Activated CD8-positive, alpha-beta T cell treated with anti-CD3 and anti-CD28 coated beads for 36 hours (primary cell): Measurements from ENCODE around the gene CKM. TPM values are rescaled to one million over a fixed set of nuclear protein-coding genes. Genes with fewer than 3 reads are reported as not detected.

Source experiments
- ATAC-seq: fragments of 200-7000 bp; cut with Tn5 transposase; one replicate; pipeline ENCODE4 v1.10.0; 2021; ENCODE audit warnings: mild to moderate bottlenecking, moderate library complexity
- CTCF ChIA-PET: fragments of 350-600 bp; sonication (Branson Sonifier 250); formaldehyde crosslinking; loops from one replicate; lab custom pipeline; 2021; ENCODE audit warnings: antibody characterized with exemption; lab: Charles Lee
- POLR2A ChIA-PET: fragments of 350-600 bp; sonication (Branson Sonifier 250); formaldehyde crosslinking; loops from one replicate; lab custom pipeline; 2021; ENCODE audit warnings: antibody characterized with exemption; lab: Charles Lee
- DNase-seq: peaks from one replicate; pipeline ENCODE4 v3.0.0-alpha.2; 2020
- H3K27ac Mint-ChIP-seq: one replicate; pipeline ENCODE4 v1.8.0; 2021; ENCODE audit warnings: mild to moderate bottlenecking, mixed read lengths
- H3K27me3 Mint-ChIP-seq: one replicate; pipeline ENCODE4 v1.8.0; 2021; ENCODE audit warnings: mixed read lengths
- H3K36me3 Mint-ChIP-seq: one replicate; pipeline ENCODE4 v1.8.0; 2021; ENCODE audit warnings: low read depth, mixed read lengths
- H3K4me1 Mint-ChIP-seq: one replicate; pipeline ENCODE4 v1.8.0; 2021; ENCODE audit warnings: low read depth, mixed read lengths
- H3K4me3 Mint-ChIP-seq: one replicate; pipeline ENCODE4 v1.8.0; 2021; ENCODE audit warnings: mild to moderate bottlenecking, moderate library complexity, mixed read lengths
- H3K9me3 Mint-ChIP-seq: one replicate; pipeline ENCODE4 v1.8.0; 2021; ENCODE audit warnings: mixed read lengths
- intact Hi-C: fragments of 100-400 bp; cut with micrococcal nuclease; formaldehyde crosslinking; loops from one replicate; pipeline ENCODE4 v1.10.0; 2022
- total RNA-seq, 2 experiments: library from RNA; stranded (reverse); gene quantifications; one replicate each; pipeline ENCODE4 v1.2.3, GENCODE V29; 2021
- TF ChIP-seq, protein P1 (sequence below): fragments of 200-600 bp; IDR thresholded peaks from one replicate; pipeline ENCODE4 v1.8.0; 2022; ENCODE audit warnings: antibody characterized with exemption, mild to moderate bottlenecking

Gene CKM
- total RNA-seq, 2 experiments from 2014 or later: not detected

DNA sequence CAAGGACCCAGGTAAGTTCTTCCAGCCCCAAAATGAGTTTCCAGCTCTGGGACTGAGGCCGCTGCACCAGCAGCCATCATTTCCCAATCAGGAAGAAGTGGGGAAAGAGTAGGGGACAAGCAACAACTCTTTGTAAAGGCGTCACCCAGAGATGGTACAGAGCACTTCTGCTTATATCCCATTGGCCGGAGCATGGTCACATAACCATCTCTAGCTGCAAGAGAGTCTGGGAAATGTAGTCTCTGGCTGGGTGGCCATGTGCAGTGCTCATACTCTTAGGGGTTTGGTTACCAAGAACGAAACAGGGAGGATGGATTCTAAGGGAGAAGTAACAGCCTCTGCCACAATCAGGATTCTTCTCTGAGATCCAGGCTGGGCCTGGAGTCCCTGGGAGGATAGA lies 26.3 kb downstream of the CKM start:
- ChIA-PET CTCF (interaction anchor here (1.6 kb wide), 1 partner anchor 43 kb away, joined by 5 read pairs; no protein-coding TSS in a partner anchor), POLR2A (no interaction called here)
- Mint-ChIP-seq H3K27ac (no peak overlapping the region), H3K36me3 (peaks cover 18% of the 10 kb centered on the region), H3K9me3 (no peaks in the 10 kb centered on the region), H3K4me1 (peaks cover 10% of the 10 kb centered on the region), H3K27me3 (no peaks in the 10 kb centered on the region), H3K4me3 (no peak overlapping the region)
- ATAC-seq: no peak
- peak; percentile 7 for DNase-seq
- intact Hi-C loops: no loop called here
- TF ChIP-seq, protein P1, sequence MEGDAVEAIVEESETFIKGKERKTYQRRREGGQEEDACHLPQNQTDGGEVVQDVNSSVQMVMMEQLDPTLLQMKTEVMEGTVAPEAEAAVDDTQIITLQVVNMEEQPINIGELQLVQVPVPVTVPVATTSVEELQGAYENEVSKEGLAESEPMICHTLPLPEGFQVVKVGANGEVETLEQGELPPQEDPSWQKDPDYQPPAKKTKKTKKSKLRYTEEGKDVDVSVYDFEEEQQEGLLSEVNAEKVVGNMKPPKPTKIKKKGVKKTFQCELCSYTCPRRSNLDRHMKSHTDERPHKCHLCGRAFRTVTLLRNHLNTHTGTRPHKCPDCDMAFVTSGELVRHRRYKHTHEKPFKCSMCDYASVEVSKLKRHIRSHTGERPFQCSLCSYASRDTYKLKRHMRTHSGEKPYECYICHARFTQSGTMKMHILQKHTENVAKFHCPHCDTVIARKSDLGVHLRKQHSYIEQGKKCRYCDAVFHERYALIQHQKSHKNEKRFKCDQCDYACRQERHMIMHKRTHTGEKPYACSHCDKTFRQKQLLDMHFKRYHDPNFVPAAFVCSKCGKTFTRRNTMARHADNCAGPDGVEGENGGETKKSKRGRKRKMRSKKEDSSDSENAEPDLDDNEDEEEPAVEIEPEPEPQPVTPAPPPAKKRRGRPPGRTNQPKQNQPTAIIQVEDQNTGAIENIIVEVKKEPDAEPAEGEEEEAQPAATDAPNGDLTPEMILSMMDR: no peak

DNA sequence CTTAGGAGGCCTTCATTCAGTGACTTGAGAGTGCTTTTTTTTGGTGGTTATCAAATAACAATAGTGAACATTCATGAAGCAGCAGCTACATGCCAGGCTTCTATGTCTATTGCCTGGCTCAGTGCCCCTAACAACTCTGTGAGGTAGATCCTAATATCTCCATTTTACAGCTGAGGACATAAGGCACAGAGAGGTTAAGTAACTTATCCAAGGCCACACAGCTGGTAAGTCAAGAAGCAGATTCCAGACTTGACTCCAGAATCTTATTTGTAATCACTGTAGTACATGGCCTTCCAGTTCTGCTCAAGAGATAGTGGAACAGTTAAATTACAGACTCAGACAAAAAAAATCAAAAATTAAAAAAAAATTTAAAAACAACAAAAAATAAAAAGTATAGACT lies 26.8 kb downstream of the CKM start:
- ATAC-seq (no peak), DNase-seq (no peak)
- Mint-ChIP-seq H3K4me1 (peaks cover 10% of the 10 kb centered on the region), H3K27me3 (no peaks in the 10 kb centered on the region), H3K27ac (no peak overlapping the region), H3K4me3 (no peak overlapping the region), H3K9me3 (no peaks in the 10 kb centered on the region), H3K36me3 (peaks cover 19% of the 10 kb centered on the region)
- intact Hi-C loops: no loop called here
- ChIA-PET POLR2A (no interaction called here), CTCF (interaction anchor here (1.6 kb wide), 1 partner anchor 43 kb away, joined by 5 read pairs; no protein-coding TSS in a partner anchor)
- TF ChIP-seq, protein P1: no peak

DNA sequence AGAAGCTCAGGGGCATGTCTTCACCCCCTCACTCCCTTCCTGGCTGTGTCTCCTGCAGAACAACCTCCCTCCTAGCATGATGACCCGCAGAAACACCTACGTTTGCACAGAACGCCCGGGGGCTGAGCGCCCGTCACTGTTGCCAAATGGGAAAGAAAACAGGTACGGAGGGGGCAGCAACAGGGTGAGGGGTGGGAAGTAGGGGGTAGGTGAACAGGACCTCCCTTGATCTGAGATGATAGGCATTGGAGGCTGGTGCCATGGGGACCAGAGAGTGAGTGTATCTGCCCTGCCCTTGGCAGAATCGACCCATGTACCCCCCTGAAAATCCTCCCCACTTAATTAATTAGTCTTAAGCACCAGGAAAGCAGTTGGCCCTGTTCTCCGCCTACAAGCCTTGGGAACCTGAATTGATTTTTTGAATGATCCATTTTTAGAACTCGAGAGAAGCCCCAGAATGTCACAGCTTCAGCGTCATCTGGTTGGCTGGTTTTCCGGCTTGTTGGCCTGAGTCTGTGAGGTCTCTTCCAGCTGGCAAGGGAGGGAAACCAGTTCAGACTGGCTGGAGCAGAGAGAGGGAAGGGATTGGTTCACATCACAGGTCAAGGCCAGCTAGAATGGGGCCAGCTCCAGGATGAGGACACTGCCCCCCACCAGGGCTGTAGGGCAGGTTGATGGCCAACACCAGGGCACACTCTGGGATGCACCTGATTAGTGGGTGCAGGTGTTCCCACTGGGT lies 28.2 kb downstream of the CKM start:
- ChIA-PET CTCF (no interaction called here), POLR2A (interaction anchor here (0.6 kb wide), 1 partner anchor 48 kb away, joined by 4 read pairs; no protein-coding TSS in a partner anchor)
- peaks cover 10% of the 10 kb centered on the region for H3K4me1 Mint-ChIP-seq
- no peaks in the 10 kb centered on the region for H3K9me3 Mint-ChIP-seq
- H3K36me3 Mint-ChIP-seq: peaks cover 17% of the 10 kb centered on the region
- H3K27me3 Mint-ChIP-seq: no peaks in the 10 kb centered on the region
- H3K4me3 Mint-ChIP-seq: no peak overlapping the region
- no peak overlapping the region for H3K27ac Mint-ChIP-seq
- ATAC-seq (no peak), DNase-seq (no peak)
- TF ChIP-seq, protein P1: no peak
- intact Hi-C loops: no loop called here

DNA sequence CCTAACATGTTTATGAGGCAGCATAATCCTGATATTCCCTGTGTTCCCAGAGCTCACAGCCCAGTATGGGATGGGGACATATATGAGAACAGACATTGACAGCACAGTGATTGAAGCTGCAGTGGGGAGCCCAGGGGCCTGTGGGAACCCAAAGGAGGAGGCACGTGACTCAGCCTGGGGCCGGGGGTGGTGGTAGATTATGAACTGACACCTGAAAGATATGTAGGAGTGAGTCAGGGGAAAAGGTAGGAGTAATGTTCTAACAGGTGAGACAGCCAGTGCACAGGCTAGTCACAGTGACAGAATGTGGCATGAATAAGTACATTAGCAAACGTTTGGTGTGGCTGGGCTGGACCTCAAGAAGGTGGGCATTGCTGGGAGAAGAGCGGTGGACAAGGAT lies 29.0 kb downstream of the CKM start:
- Mint-ChIP-seq H3K9me3 (no peaks in the 10 kb centered on the region), H3K27ac (no peak overlapping the region), H3K4me3 (no peak overlapping the region), H3K4me1 (peaks cover 10% of the 10 kb centered on the region), H3K27me3 (no peaks in the 10 kb centered on the region), H3K36me3 (peaks cover 17% of the 10 kb centered on the region)
- ATAC-seq (peak; percentile 56), DNase-seq (peak; percentile 53)
- intact Hi-C loops: no loop called here
- TF ChIP-seq, protein P1: no peak
- ChIA-PET CTCF (no interaction called here), POLR2A (interaction anchor here (0.6 kb wide), 1 partner anchor 47 kb away, joined by 4 read pairs; no protein-coding TSS in a partner anchor)

DNA sequence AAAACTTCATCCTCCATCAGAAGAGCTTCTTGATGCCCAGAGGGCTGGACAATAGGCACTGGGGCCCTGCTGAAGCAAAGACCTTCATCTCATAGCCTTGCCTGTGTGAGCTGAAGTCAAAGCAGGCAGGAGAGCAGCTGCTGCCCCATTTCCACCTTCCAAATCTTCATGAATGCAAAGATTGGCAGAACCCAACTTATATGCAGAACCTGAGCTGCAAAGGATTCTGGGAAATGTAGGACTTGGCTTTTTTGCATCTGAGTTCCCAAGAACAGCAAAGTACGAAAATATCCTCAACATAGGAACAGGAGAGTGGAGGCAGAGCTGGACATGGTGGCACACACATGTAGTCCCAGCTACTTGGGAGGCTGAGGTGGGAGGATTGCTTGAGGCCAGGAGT lies 30.8 kb downstream of the CKM start:
- peaks cover 19% of the 10 kb centered on the region for H3K36me3 Mint-ChIP-seq
- intact Hi-C loops: no loop called here
- TF ChIP-seq, protein P1: no peak
- no peak for ATAC-seq
- CTCF ChIA-PET: interaction anchor here (0.6 kb wide), 1 partner anchor 35 kb away, joined by 3 read pairs; no protein-coding TSS in a partner anchor
- H3K27me3 Mint-ChIP-seq: no peaks in the 10 kb centered on the region
- POLR2A ChIA-PET: no interaction called here
- H3K9me3 Mint-ChIP-seq: no peaks in the 10 kb centered on the region
- peaks cover 10% of the 10 kb centered on the region for H3K4me1 Mint-ChIP-seq
- H3K27ac Mint-ChIP-seq: no peak overlapping the region
- no peak overlapping the region for H3K4me3 Mint-ChIP-seq
- DNase-seq: no peak
